GM18909 (cell line): ENCODE results near the gene CLCN7.

ENCODE experiments used
- ATAC-seq: cut with Tn5 transposase; IDR thresholded peaks from one replicate; pipeline ENCODE4 v1.9.1; 2021; ENCODE audit warnings: mild to moderate bottlenecking; ENCODE audit not compliant: unreplicated experiment, poor library complexity

Gene CLCN7

GRCh38 chr16:1503110-1503955 is 28.5 kb upstream of the CLCN7 start:
- ATAC-seq, result no peak

- ATAC-seq, result no peak
Measured at GRCh38 chr16:1502092-1503004, 27.5 kb upstream of the CLCN7 start.

- no peak for ATAC-seq
Measured at GRCh38 chr16:1501630-1502029, 26.8 kb upstream of the CLCN7 start.

GRCh38 chr16:1500465-1501150 is 25.8 kb upstream of the CLCN7 start:
- no peak for ATAC-seq

- no peak for ATAC-seq
Measured at GRCh38 chr16:1499756-1500464, 25.1 kb upstream of the CLCN7 start.

- no peak for ATAC-seq
Measured at GRCh38 chr16:1498899-1499676, 24.3 kb upstream of the CLCN7 start.

GRCh38 chr16:1497014-1497598 is 22.3 kb upstream of the CLCN7 start:
- ATAC-seq, result no peak

GRCh38 chr16:1496464-1496863 is 21.6 kb upstream of the CLCN7 start:
- ATAC-seq, result no peak

GRCh38 chr16:1495889-1496262 is 21.0 kb upstream of the CLCN7 start:
- ATAC-seq, result no peak

- ATAC-seq, result no peak
Measured at GRCh38 chr16:1495211-1495888, 20.5 kb upstream of the CLCN7 start.

GRCh38 chr16:1494711-1495110 is 19.9 kb upstream of the CLCN7 start:
- no peak for ATAC-seq

GRCh38 chr16:1494129-1494640 is 19.4 kb upstream of the CLCN7 start:
- no peak for ATAC-seq

GRCh38 chr16:1493746-1494094 is 18.9 kb upstream of the CLCN7 start:
- peak; percentile 20 for ATAC-seq

GRCh38 chr16:1492923-1493745 is 18.3 kb upstream of the CLCN7 start, which contains the start of gene TELO2:
TELO2 (plus strand) TSS chr16:1493360; CDS start chr16:1494282, 922 bp downstream.
- ATAC-seq, result peak; percentile 56

GRCh38 chr16:1492082-1492922 is 17.5 kb upstream of the CLCN7 start:
- no peak for ATAC-seq

- no peak for ATAC-seq
Measured at GRCh38 chr16:1491327-1491726, 16.5 kb upstream of the CLCN7 start.

GRCh38 chr16:1489077-1489476 is 14.2 kb upstream of the CLCN7 start:
- ATAC-seq, result no peak
